HPDE6-E6E7 (cell line): ENCODE data around the gene SLC66A3.

Experiments used
- DNase-seq: peaks from one replicate; pipeline ENCODE4 v3.0.0; 2011; ENCODE audit warnings: missing footprints; ENCODE audit errors: extremely low spot score

Gene SLC66A3

DNA sequence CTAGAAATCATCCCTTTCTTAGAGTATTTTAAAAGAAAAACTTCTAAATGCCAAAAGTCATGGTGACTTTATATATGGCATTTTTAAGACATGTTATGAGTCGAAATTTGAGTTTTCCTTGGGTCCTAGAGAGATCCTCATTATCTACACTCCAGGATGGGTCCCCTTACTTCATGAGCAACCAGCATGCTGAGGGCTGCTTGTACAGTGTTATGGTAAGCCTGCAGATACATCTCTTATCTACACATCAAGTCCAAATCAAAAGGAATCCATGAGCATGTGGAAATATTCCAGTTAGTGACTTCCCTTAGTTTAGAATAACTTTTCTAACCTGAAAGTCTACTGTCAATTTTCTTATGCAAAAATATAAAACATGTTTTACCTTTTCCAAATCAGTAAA, 58.7 kb downstream of the SLC66A3 start:
- DNase-seq: no peak

DNA sequence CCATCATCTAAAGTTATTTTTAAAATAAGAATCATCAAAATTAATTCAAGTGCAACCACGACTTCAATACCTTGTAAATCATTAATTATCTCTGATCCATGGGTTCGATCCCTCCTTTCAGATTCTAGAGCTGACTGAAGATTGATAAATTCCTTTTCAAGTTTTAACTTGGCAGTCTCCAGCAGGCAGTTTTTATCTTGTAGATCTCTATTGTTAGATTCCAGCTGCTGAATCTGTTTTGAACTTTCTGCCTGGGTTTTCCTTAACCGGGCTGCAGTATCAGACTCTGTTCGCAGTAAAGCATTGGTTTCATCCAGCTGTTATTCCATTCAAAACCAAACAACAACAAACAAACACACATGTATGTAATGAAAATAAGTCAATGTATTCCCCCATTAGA, 59.5 kb downstream of the SLC66A3 start:
- DNase-seq: no peak

DNA sequence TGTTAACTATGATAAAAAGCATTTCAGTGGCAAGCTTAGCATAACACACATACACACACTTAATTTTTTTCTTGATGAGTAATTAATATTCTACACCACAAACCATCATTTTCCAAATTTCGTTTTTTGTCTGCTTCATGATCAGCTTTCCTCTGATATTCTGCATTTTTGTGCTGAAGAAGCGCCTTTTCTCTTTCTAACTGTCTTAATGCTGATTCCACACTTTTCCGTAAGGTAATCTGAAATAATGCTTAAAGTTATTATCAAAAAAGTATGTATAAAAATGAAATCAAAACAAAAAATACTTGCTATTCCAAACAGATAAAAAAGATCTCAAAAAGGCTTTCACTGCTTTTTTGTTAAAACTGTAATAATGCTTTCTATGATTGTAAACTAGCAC, 60.1 kb downstream of the SLC66A3 start:
- no peak for DNase-seq

DNA sequence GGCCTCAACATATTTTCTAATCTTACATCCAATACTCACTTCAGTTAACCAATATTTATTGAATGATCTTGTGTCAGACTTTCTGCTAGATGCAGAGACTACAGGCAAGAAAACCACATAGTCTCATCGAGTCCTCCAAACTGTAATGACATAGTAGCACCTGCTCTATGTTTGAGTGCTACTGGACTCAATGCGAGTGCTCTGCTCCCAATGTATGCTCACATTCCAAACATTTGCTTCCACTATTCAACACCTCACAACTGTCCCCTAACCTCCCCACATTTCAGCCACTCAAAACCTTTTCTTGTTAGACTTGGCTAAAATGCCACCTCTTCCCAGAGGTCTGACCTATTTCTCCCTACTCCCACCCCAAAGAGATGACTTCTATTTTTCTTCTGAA, 65.2 kb downstream of the SLC66A3 start:
- no peak for DNase-seq

DNA sequence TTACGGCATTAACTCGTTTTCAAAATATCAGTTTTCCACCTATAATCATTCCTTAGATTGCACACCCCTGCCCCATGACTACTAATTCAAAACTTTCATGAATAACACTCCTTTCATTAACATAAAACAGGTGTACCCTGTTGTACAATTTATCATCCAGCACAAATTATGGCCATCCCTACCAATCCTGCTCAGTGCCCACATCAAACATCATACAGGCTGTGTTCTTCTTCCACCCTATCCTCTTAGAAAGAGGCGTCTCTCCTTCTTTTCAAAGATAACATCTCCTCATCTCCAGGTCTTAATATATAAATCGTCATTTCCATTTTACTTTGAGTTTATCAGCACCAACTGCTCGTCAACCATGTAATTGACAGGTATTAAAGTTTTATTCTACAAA, 67.6 kb downstream of the SLC66A3 start:
- no peak for DNase-seq

DNA sequence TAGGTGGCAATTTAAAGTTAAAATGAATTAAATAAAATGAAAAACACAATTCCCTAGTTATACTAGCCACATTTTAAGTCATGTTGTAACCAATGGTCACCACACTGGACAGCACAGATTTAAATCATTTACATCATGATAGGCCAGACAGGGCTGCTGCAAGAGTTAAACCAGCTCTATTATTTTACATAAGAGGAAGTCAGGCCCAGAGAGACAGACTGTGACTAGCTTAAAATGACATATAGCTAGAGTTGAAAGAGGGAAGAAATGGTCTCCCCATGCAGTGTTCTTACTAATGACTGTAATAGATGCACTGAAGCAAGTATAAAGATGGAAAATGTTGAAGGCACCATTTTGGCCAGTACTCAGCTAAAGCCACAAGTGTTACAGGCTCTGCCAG, 69.6 kb downstream of the SLC66A3 start:
- DNase-seq: no peak

DNA sequence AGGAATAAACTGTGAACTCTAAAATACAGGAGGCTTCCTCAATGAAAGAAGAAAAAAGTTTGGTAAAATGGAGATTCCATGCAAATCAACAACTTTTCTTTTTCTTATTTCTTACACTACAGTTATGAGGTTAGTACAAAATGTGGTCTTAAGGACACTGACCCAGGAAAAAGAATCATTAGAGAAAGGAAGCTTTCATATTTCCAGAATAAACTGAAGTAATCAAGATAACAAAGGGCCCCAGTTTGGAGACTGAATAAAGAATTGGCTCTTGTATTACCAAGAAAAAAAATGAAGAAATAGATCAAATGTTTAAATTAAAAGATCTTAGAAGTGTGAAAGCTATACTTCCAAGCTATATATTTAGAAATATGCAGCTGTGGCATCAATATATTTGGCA, 72.3 kb downstream of the SLC66A3 start:
- no peak for DNase-seq
